K562 (cell line): ENCODE results near the gene ZMYND8.

Experiments used
- CTCF ChIP-seq, 3 experiments: IDR thresholded peaks in 2 of 3; conservative IDR thresholded peaks in 1 of 3; 2 replicates each; pipeline ENCODE4 v1.5.1; 2011 to 2012; ENCODE audit warnings: low read length in 3 of 3, mild to moderate bottlenecking in 3 of 3, control low read depth in 2 of 3, improper control_type of control experiment in 1 of 3, inconsistent platforms in 1 of 3, low read depth in 1 of 3, mixed read lengths in 1 of 3, moderate library complexity in 1 of 3; ENCODE audit not compliant: insufficient read depth in 2 of 3
- HEY1 ChIP-seq: fragments of 250-450 bp; sonication (Bioruptor Pico); IDR thresholded peaks from 2 replicates; pipeline ENCODE4 v1.5.0; 2020; ENCODE audit warnings: mild to moderate bottlenecking, moderate library complexity, borderline replicate concordance
- POLR3A ChIP-seq: IDR thresholded peaks from 2 replicates; pipeline ENCODE4 v1.6.1; 2011; ENCODE audit warnings: borderline replicate concordance, mild to moderate bottlenecking, moderate library complexity; ENCODE audit not compliant: insufficient read length, insufficient read depth; ENCODE audit errors: extremely low read depth

DNA sequence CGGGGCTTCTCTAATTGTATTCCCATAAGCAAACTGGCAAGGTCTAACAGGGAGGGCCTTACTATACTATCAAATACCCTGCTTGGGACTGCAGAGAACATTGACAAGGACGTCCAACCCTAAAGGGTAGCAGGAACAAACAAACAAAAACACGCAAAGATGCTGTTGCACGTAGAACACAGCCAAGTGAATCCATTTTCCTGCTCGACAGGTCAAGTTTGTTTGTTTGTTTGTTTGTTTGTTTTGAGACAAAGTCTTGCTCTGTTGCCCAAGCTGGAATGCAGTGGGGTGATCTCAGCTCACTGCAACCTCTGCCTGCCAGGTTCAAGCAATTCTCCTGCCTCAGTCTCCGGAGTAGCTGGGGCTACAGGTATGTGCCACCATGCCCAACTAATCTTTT, 91.3 kb downstream of the ZMYND8 start:
- no peak for TF ChIP-seq CTCF (IDR thresholded peaks at IDR 0.05 in 2 of 3, conservative IDR thresholded peaks at IDR 0.05 in 1 of 3; ENCODE audit: insufficient read depth in 2 of 3, low read depth in 1 of 3, low read length in 3 of 3)
- no peak for TF ChIP-seq POLR3A
- TF ChIP-seq HEY1 (CRISPR knock-in tag): no peak
